ENCODE data around the gene TPO. TPM values are rescaled to one million over a fixed set of nuclear protein-coding genes. Genes with fewer than 3 reads are reported as not detected.

Gene TPO
- total RNA-seq, 1 donor from 2014 or later, result not detected

DNA sequence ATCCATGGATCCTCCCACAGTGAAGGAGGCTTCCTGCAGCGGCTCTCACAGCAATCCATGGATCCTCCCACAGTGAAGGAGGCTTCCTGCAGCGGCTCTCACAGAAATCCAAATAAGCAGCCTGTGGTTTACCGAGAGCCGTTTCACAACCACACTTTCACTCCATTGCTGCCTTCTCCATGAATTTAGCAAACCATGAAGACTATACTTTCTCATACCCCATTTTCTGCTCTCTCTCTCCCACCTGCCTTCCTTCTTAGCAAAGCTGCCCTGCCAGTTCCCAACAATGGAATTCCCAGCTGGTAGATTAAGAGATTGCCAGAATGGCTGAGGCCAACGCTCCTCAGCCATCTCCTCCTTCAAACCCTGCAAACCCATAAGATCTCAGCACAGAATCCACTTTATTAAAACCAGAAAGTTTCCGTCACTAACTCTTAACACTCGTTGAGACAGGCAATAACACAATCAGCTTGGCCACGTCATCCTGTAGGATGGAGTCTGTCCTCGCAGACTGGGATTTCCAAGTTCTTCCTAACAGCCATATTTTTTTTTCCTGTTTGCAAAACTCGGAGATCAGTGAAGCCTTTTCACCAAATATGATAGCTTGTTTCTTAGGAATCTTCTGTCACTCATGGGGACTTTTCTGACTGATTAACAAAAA lies 168.8 kb downstream of the TPO start:
- TF ChIP-seq, protein P1, sequence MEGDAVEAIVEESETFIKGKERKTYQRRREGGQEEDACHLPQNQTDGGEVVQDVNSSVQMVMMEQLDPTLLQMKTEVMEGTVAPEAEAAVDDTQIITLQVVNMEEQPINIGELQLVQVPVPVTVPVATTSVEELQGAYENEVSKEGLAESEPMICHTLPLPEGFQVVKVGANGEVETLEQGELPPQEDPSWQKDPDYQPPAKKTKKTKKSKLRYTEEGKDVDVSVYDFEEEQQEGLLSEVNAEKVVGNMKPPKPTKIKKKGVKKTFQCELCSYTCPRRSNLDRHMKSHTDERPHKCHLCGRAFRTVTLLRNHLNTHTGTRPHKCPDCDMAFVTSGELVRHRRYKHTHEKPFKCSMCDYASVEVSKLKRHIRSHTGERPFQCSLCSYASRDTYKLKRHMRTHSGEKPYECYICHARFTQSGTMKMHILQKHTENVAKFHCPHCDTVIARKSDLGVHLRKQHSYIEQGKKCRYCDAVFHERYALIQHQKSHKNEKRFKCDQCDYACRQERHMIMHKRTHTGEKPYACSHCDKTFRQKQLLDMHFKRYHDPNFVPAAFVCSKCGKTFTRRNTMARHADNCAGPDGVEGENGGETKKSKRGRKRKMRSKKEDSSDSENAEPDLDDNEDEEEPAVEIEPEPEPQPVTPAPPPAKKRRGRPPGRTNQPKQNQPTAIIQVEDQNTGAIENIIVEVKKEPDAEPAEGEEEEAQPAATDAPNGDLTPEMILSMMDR (IDR thresholded peaks at IDR 0.05; ENCODE audit: unreplicated experiment), result no peak
- H3K9me3 Mint-ChIP-seq, result no peaks in the 10 kb centered on the region
- no peaks in the 10 kb centered on the region for H3K36me3 Mint-ChIP-seq
- H3K27me3 Mint-ChIP-seq (ENCODE audit: low read depth), result no peaks in the 10 kb centered on the region
- H3K27ac Mint-ChIP-seq, result no peak overlapping the region
- no peak overlapping the region for H3K4me3 Mint-ChIP-seq
- H3K4me1 Mint-ChIP-seq, result peaks cover 22% of the 10 kb centered on the region
- no peak for DNase-seq (ENCODE audit: low spot score in 2 of 2, unreplicated experiment in 2 of 2)

DNA sequence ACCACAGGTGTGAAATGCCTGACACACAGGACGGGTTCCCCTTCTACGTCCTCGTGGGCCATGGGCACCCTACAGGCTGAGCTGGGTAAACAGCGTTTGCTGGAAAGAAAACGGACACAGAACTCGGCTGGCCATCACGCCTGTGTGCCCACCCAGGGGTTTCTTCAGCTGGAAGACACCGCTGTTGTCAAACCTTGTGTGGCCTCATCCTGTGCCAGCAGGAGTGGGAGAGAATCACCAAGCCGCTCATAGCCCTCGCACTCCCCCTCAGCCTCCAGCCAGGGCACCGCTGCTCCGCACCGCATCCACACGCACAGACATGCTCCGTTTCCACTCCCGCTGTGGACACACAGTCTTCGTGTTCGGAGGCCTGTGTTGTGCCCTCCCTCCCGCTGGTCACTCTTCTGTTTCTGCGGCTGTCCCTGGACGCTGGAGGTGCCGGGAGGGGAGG lies 169.7 kb downstream of the TPO start:
- Mint-ChIP-seq H3K27ac (peak overlapping the region; percentile 78), H3K36me3 (no peaks in the 10 kb centered on the region), H3K4me3 (no peak overlapping the region), H3K27me3 (ENCODE audit: low read depth) (no peaks in the 10 kb centered on the region), H3K4me1 (peaks cover 22% of the 10 kb centered on the region), H3K9me3 (no peaks in the 10 kb centered on the region)
- TF ChIP-seq, protein P1 (IDR thresholded peaks at IDR 0.05; ENCODE audit: unreplicated experiment), result no peak
- no peak for DNase-seq (ENCODE audit: low spot score in 2 of 2, unreplicated experiment in 2 of 2)

DNA sequence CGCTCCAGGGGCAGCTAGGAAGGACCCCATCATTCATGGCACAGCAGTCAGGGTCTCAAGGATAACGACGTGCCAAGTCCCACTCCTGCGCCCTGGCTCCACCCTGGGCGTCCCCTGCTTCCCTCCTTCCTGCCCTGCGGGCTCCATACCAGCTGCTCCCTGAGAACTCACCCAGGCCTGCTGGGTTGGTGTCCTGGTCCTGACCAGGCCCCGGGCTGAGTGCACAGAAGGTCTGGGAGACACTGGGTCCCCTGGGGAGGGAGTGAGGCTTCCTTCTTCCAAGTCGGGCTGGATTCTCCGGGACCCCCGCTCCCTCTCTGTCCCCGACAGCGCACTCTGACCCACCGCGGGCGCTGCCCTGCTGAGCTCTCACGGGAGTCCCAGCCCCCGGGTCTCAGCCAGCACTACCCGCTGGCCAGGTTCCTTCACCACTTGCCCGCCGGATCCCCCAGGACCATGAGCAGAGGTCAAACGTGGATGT lies 170.8 kb downstream of the TPO start:
- no peaks in the 10 kb centered on the region for H3K36me3 Mint-ChIP-seq
- H3K4me1 Mint-ChIP-seq, result peaks cover 24% of the 10 kb centered on the region
- TF ChIP-seq, protein P1 (IDR thresholded peaks at IDR 0.05; ENCODE audit: unreplicated experiment), result no peak
- no peak overlapping the region for H3K27ac Mint-ChIP-seq
- H3K27me3 Mint-ChIP-seq (ENCODE audit: low read depth), result no peaks in the 10 kb centered on the region
- no peak overlapping the region for H3K4me3 Mint-ChIP-seq
- no peaks in the 10 kb centered on the region for H3K9me3 Mint-ChIP-seq
- DNase-seq (ENCODE audit: low spot score in 2 of 2, unreplicated experiment in 2 of 2), result no peak

- H3K4me3 Mint-ChIP-seq, result no peak overlapping the region
- peaks cover 30% of the 10 kb centered on the region for H3K4me1 Mint-ChIP-seq
- TF ChIP-seq, protein P1 (IDR thresholded peaks at IDR 0.05; ENCODE audit: unreplicated experiment), result no peak
- H3K27ac Mint-ChIP-seq, result no peak overlapping the region
- H3K36me3 Mint-ChIP-seq, result no peaks in the 10 kb centered on the region
- no peak for DNase-seq (ENCODE audit: low spot score in 2 of 2, unreplicated experiment in 2 of 2)
- no peaks in the 10 kb centered on the region for H3K9me3 Mint-ChIP-seq
- H3K27me3 Mint-ChIP-seq (ENCODE audit: low read depth), result no peaks in the 10 kb centered on the region
Measured at GRCh38 chr2:1584691-1585485, 171.6 kb downstream of the TPO start.

DNA sequence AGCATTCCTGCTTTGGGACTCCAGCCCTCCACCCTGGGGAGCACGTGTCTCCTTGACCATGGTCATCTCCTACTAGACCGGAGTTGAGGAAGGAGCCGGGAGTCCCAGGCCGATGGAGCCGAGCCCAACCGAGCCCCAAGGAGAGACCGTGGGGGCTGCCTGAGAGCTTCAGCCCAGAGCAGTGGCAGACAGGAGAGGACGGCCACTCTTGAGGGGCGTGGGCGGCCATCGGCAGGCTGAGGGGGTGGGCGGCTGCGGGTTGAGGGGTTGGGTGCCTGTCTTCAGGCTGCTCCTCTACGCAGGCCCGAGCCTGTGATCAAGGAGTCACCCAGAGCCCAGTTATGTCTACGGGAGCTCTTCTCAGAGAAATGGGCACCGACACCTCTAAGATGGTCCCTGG lies 172.4 kb downstream of the TPO start:
- no peak overlapping the region for H3K4me3 Mint-ChIP-seq
- no peak for DNase-seq (ENCODE audit: low spot score in 2 of 2, unreplicated experiment in 2 of 2)
- peaks cover 33% of the 10 kb centered on the region for H3K4me1 Mint-ChIP-seq
- H3K27me3 Mint-ChIP-seq (ENCODE audit: low read depth), result no peaks in the 10 kb centered on the region
- H3K36me3 Mint-ChIP-seq, result no peaks in the 10 kb centered on the region
- H3K27ac Mint-ChIP-seq, result no peak overlapping the region
- H3K9me3 Mint-ChIP-seq, result no peaks in the 10 kb centered on the region
- TF ChIP-seq, protein P1 (IDR thresholded peaks at IDR 0.05; ENCODE audit: unreplicated experiment), result no peak
